K562 (cell line): ENCODE results near the gene DMBT1. TPM values are rescaled to one million over a fixed set of nuclear protein-coding genes. Genes with fewer than 3 reads are reported as not detected.

ENCODE experiments used
- ATAC-seq: fragments of 200-7000 bp; cut with Tn5 transposase; 3 replicates; pipeline ENCODE4 v1.9.1; 2020; ENCODE audit warnings: moderate library complexity
- BruUV-seq: library from RNA; stranded (reverse); fragments of 400-500 nt; replicated peaks from 2 replicates; lab custom pipeline; 2021; lab: Mats Ljungman, UMichigan
- CTCF ChIA-PET: fragments of 300-600 bp; formaldehyde crosslinking; extraction: SDS; loops from one replicate; lab custom pipeline; 2021; ENCODE audit warnings: low intra/inter-chr PET ratio; lab: Yijun Ruan, JAX
- POLR2A ChIA-PET: fragments of 300-600, 350-650 bp; sonication (Branson Sonifier 250); formaldehyde crosslinking; extraction: SDS; loops from one replicate; lab custom pipeline; 2021; ENCODE audit warnings: antibody characterized with exemption, inconsistent platforms; lab: Yijun Ruan, JAX
- DNase-seq, 4 experiments: peaks; one replicate each; pipeline versions ENCODE4 v3.0.0 to v3.0.0-alpha.2; 2011 to 2018; ENCODE audit warnings: low spot score in 3 of 4, mixed read lengths in 3 of 4; ENCODE audit errors: extremely low read depth in 1 of 4
- FAIRE-seq: peaks from 2 replicates; lab custom pipeline; 2011; peaks lifted over from hg19 to GRCh38; lab: Jason Lieb, UNC
- H2AFZ ChIP-seq: 2 replicates; pipeline ENCODE4 v1.6.0; 2011; ENCODE audit warnings: low read depth, low read length, control low read depth, inconsistent platforms
- H3K27ac ChIP-seq: fragments of 200-600 bp; 3 replicates; pipeline ENCODE4 v1.8.0; 2011; ENCODE audit warnings: low read depth, mild to moderate bottlenecking, control low read depth, inconsistent platforms, low read length, moderate library complexity, mixed read lengths; ENCODE audit errors: extremely low read depth
- H3K27me3 ChIP-seq, 2 experiments: fragments of 300-600 bp in 1 of 2; 2 replicates in 1 of 2; 3 replicates in 1 of 2; pipeline versions ENCODE4 v1.6.0 to v1.8.0; 2011; ENCODE audit warnings: inconsistent platforms in 2 of 2, low read length in 2 of 2, mild to moderate bottlenecking in 1 of 2, mixed read lengths in 1 of 2, moderate library complexity in 1 of 2; ENCODE audit not compliant: control insufficient read depth in 2 of 2, insufficient read depth in 2 of 2
- H3K36me3 ChIP-seq: fragments of 300-600 bp; 3 replicates; pipeline ENCODE4 v1.8.0; 2011; ENCODE audit warnings: mild to moderate bottlenecking, low read length, inconsistent platforms; ENCODE audit not compliant: control insufficient read depth, insufficient read depth
- H3K4me1 ChIP-seq, 2 experiments: fragments of 200-600 bp in 1 of 2; replicated peaks in 1 of 2; 2 replicates in 1 of 2; 3 replicates in 1 of 2; pipeline versions ENCODE4 v1.5.1 to v1.8.0; 2011; ENCODE audit warnings: inconsistent platforms in 2 of 2, low read length in 2 of 2, mild to moderate bottlenecking in 1 of 2, mixed read lengths in 1 of 2, moderate library complexity in 1 of 2; ENCODE audit not compliant: control insufficient read depth in 2 of 2, insufficient read depth in 2 of 2
- H3K4me2 ChIP-seq: 2 replicates; pipeline ENCODE4 v1.6.1; 2011; ENCODE audit warnings: low read length, control low read depth, inconsistent platforms, mixed read lengths; ENCODE audit not compliant: insufficient read depth
- H3K4me3 ChIP-seq: fragments of 200-600 bp; sonication (generic), shearing (Covaris generic); 2 replicates; pipeline ENCODE4 v1.5.1; 2016; ENCODE audit warnings: control low read depth, inconsistent platforms
- H3K79me2 ChIP-seq: fragments of 200-600 bp; 3 replicates; pipeline ENCODE4 v1.8.0; 2011; ENCODE audit warnings: low read length, inconsistent platforms; ENCODE audit not compliant: control insufficient read depth, insufficient read depth
- H3K9ac ChIP-seq, 2 experiments: 2 replicates each; pipeline versions ENCODE4 v1.6.0 to v1.6.1; 2011; ENCODE audit warnings: low read depth in 2 of 2, low read length in 2 of 2, control low read depth in 1 of 2, inconsistent platforms in 1 of 2, mild to moderate bottlenecking in 1 of 2, mixed read lengths in 1 of 2; ENCODE audit not compliant: insufficient read depth in 1 of 2
- H3K9me1 ChIP-seq: one replicate; pipeline ENCODE4 v1.6.0; 2011; ENCODE audit warnings: inconsistent platforms, mild to moderate bottlenecking, low read length, moderate library complexity; ENCODE audit not compliant: control insufficient read depth, insufficient read depth
- H3K9me3 ChIP-seq: replicated peaks from 2 replicates; pipeline ENCODE4 v1.5.1; 2011; ENCODE audit warnings: low read depth, low read length, inconsistent platforms; ENCODE audit not compliant: control insufficient read depth, insufficient read depth
- H4K20me1 ChIP-seq: replicated peaks from 2 replicates; pipeline ENCODE4 v1.6.1; 2011; ENCODE audit warnings: low read length, inconsistent platforms, mixed read lengths; ENCODE audit not compliant: control insufficient read depth, insufficient read depth
- ADNP ChIP-seq: fragments of 200-800 bp; sonication (Bioruptor generic); IDR thresholded peaks from 2 replicates; pipeline ENCODE4 v1.6.1; 2016; ENCODE audit warnings: missing genetic modification characterization, missing compliant biosample characterization
- BRF1 ChIP-seq: IDR thresholded peaks from 3 replicates; pipeline ENCODE4 v1.6.1; 2011; ENCODE audit warnings: borderline replicate concordance, mild to moderate bottlenecking; ENCODE audit not compliant: insufficient read length; ENCODE audit errors: extremely low read depth
- CTBP1 ChIP-seq: fragments of 450-650 bp; IDR thresholded peaks from 2 replicates; pipeline ENCODE4 v1.6.1; 2016; ENCODE audit warnings: borderline replicate concordance
- CXXC5 ChIP-seq: fragments of 250-450 bp; sonication (Bioruptor Pico); IDR thresholded peaks from 2 replicates; pipeline ENCODE4 v1.8.0; 2022; ENCODE audit warnings: inconsistent platforms, mild to moderate bottlenecking, moderate library complexity
- DIDO1 ChIP-seq: fragments of 450-650 bp; IDR thresholded peaks from 2 replicates; pipeline ENCODE4 v1.6.1; 2016; ENCODE audit warnings: low read depth, missing biosample characterization, missing genetic modification characterization
- E2F3 ChIP-seq: fragments of 250-450 bp; sonication (Bioruptor Pico); IDR thresholded peaks from 2 replicates; pipeline ENCODE4 v1.4.0; 2020; ENCODE audit warnings: mild to moderate bottlenecking
- EHMT2 ChIP-seq: fragments of 450-650 bp; IDR thresholded peaks from 2 replicates; pipeline ENCODE4 v1.6.1; 2018; ENCODE audit warnings: antibody characterized with exemption
- ETV5 ChIP-seq: sonication (generic); formaldehyde crosslinking; IDR thresholded peaks from 2 replicates; pipeline ENCODE4 v1.4.0; 2020; ENCODE audit warnings: low read depth, mild to moderate bottlenecking, missing genetic modification reagents
- MEF2D ChIP-seq: conservative IDR thresholded peaks from 2 replicates; pipeline ENCODE4 v1.6.1; 2016; ENCODE audit warnings: low read depth, missing genetic modification characterization, missing compliant biosample characterization
- NCOA2 ChIP-seq, 2 experiments: fragments of 450-650 bp; IDR thresholded peaks; 2 replicates each; pipeline ENCODE4 v1.6.1; 2018; ENCODE audit warnings: mild to moderate bottlenecking in 2 of 2, moderate library complexity in 1 of 2; ENCODE audit not compliant: partially characterized antibody in 2 of 2
- NR3C1 ChIP-seq: sonication (generic); formaldehyde crosslinking; IDR thresholded peaks from 2 replicates; pipeline ENCODE4 v1.8.1; 2022; ENCODE audit warnings: missing genetic modification reagents
- SAFB2 ChIP-seq: fragments of 200-400 bp; formaldehyde crosslinking; IDR thresholded peaks from 2 replicates; pipeline ENCODE4 v1.6.1; 2018; ENCODE audit warnings: borderline replicate concordance, low read length, low read depth, moderate library complexity; ENCODE audit not compliant: severe bottlenecking
- SETDB1 ChIP-seq: IDR thresholded peaks from one replicate; pipeline ENCODE4 v1.6.1; 2012; ENCODE audit warnings: low read length, control low read depth, inconsistent platforms
- SIN3B ChIP-seq: fragments of 450-650 bp; IDR thresholded peaks from 2 replicates; pipeline ENCODE4 v1.6.1; 2017; ENCODE audit warnings: low read depth, mild to moderate bottlenecking, moderate library complexity
- ZBTB17 ChIP-seq: fragments of 450-650 bp; formaldehyde crosslinking; IDR thresholded peaks from 2 replicates; pipeline ENCODE4 v1.4.0; 2020; ENCODE audit warnings: mild to moderate bottlenecking
- ZNF431 ChIP-seq: sonication (generic); formaldehyde crosslinking; IDR thresholded peaks from 2 replicates; pipeline ENCODE4 v1.8.0; 2022; ENCODE audit warnings: mild to moderate bottlenecking, missing genetic modification reagents
- ZNF586 ChIP-seq: fragments of 450-650 bp; formaldehyde crosslinking; conservative IDR thresholded peaks from 2 replicates; pipeline ENCODE4 v1.4.0; 2020; ENCODE audit warnings: mild to moderate bottlenecking, moderate library complexity
- WGBS: fragments of 100-300 bp; shearing (Covaris generic); methylation state at CpG from one replicate; pipeline ENCODE4 v1.1.6; 2016; ENCODE audit warnings: low coverage, mixed read lengths; ENCODE audit not compliant: insufficient coverage; ENCODE audit errors: missing lambda C conversion rate; 5-methylcytosine and 5-hydroxymethylcytosine counted together
- in situ Hi-C: fragments of 300-500 bp; cut with MboI; formaldehyde crosslinking; loops from 4 replicates; pipeline ENCODE4 v1.15.0; 2018; ENCODE audit warnings: inconsistent platforms, mixed read lengths
- intact Hi-C: fragments of 100-400 bp; cut with micrococcal nuclease; formaldehyde crosslinking; loops from 2 replicates; pipeline ENCODE4 v1.14.2; 2022
- polyA plus RNA-seq, 8 experiments: library from polyadenylated mRNA; depleted of rRNA in 4 of 8; stranded (reverse) in 5 of 8; unstranded in 3 of 8; fragments of >200 nt; fragmentation: Nextera tagmentation in 2 of 8; fragmentation: Illumina TruSeq in 1 of 8; extraction: Ambion mirVana in 2 of 8; extraction: Trizol in 1 of 8; gene quantifications; 2 replicates each; pipeline versions ENCODE4 v1.2.1 to v1.2.3, GENCODE V29; 2011 to 2014; ENCODE audit warnings: inconsistent platforms in 1 of 8, missing spikeins in 1 of 8
- total RNA-seq, 7 experiments: library from RNA; depleted of rRNA in 6 of 7; stranded (reverse); fragments of >200 nt in 6 of 7; fragmentation: Illumina TruSeq in 2 of 7; extraction: Trizol in 2 of 7; gene quantifications; 2 replicates each; pipeline versions ENCODE4 v1.2.1 to v1.2.3, GENCODE V29; 2011 to 2021; ENCODE audit warnings: low replicate concordance in 1 of 7
- TF ChIP-seq, protein P1 (sequence below): fragments of 250-450 bp; sonication (Bioruptor Pico); IDR thresholded peaks from 2 replicates; pipeline ENCODE4 v1.6.1; 2021; ENCODE audit warnings: mild to moderate bottlenecking

Gene DMBT1
- total and polyA plus RNA-seq, 9 of the 15 experiments (the other 6 are each of a cell fraction or from before 2014, with no cell fraction given): 0.01 to 0.07 TPM; not detected in 7

DNA sequence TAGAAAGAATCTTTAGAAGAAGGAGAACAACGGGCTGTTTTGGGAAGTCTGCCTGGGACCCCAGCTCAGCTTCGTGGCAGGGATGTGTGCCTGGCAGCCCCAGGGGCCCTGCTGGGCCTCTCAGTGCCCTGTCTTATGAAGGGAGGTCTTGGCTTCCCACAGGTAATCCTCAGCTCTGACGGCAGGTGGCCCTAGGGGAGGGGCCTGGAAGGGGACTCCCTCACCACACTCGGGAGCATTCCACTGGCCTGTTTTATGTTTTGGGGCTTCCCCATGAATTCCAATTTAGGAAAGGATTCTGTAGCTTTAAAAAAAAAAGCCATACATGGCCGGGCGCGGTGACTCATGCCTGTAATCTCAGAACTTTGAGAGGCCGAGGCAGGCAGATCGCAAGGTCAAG, 3.0 kb upstream of the DMBT1 start:
- ChIA-PET POLR2A (no interaction called here), CTCF (no interaction called here)
- FAIRE-seq: no peak
- Histone ChIP-seq H4K20me1 (no peaks in the 10 kb centered on the region), H3K4me3 (no peak overlapping the region), H3K4me1 (no peaks in the 10 kb centered on the region), H3K4me2 (no peak overlapping the region), H3K27ac (no peak overlapping the region), H3K9ac (no peak overlapping the region), H3K9me1 (no peaks in the 10 kb centered on the region), H3K27me3 (peaks cover 0 to 4% of the 10 kb centered on the region in 2 experiments; a peak in 1 of 5 replicates), H3K9me3 (no peaks in the 10 kb centered on the region), H3K79me2 (no peaks in the 10 kb centered on the region), H3K36me3 (no peaks in the 10 kb centered on the region), H2AFZ (no peak overlapping the region)
- peak in 2 of 4 experiments; percentile 9 to 14 for DNase-seq
- no TSS peak for BruUV-seq
- intact Hi-C loops (no loop called here), in situ Hi-C loops (no loop called here)
- ATAC-seq: no peak
- 0% methylated on average over 3 of the region's 9 CpGs for WGBS
- TF ChIP-seq ZBTB17 (CRISPR knock-in tag): no peak
- no peak for TF ChIP-seq ZNF431
- no peak for TF ChIP-seq EHMT2
- no peak for TF ChIP-seq DIDO1

DNA sequence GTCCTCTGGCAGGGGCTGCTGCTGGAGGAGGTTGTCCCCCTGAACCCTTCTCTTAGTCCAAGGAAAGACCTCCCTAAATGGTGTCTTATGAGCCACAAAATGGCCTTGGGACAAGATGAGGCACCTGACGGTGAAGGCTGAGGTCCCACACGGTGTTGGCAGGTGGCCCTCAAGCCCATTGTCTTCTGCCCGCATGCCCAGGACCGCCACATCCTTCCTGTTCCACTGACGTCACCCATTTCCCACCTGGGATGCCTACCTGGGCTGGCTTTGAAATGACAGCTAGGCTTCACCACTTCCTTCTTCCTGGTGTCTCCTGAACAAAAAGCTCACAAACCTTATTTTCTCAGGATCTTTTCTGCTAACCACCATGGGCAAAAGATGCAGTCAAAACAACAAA, 2.1 kb upstream of the DMBT1 start:
- FAIRE-seq (no peak), DNase-seq (no peak), ATAC-seq (no peak)
- WGBS: 0% methylated on average over 5 of the region's 5 CpGs
- no peak overlapping the region for H2AFZ ChIP-seq
- H3K4me2 ChIP-seq: no peak overlapping the region
- BruUV-seq: no TSS peak
- intact Hi-C loops: no loop called here
- no peak overlapping the region for H3K27ac ChIP-seq
- CTCF ChIA-PET: no interaction called here
- no peaks in the 10 kb centered on the region for H3K79me2 ChIP-seq
- H3K9me1 ChIP-seq: no peaks in the 10 kb centered on the region
- no peaks in the 10 kb centered on the region for H3K36me3 ChIP-seq
- H4K20me1 ChIP-seq: no peaks in the 10 kb centered on the region
- H3K9me3 ChIP-seq: no peaks in the 10 kb centered on the region
- no peak overlapping the region for H3K4me3 ChIP-seq
- no peaks in the 10 kb centered on the region for H3K4me1 ChIP-seq
- POLR2A ChIA-PET: no interaction called here
- H3K9ac ChIP-seq: no peak overlapping the region
- in situ Hi-C loops: no loop called here
- H3K27me3 ChIP-seq: peaks cover 0 to 4% of the 10 kb centered on the region in 2 experiments; a peak in 1 of 5 replicates
- TF ChIP-seq, protein P1, sequence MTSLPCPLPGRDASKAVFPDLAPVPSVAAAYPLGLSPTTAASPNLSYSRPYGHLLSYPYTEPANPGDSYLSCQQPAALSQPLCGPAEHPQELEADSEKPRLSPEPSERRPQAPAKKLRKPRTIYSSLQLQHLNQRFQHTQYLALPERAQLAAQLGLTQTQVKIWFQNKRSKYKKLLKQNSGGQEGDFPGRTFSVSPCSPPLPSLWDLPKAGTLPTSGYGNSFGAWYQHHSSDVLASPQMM (CRISPR knock-in tag): no peak
- TF ChIP-seq SAFB2 (no peak), CTBP1 (no peak), BRF1 (no peak), ZNF586 (no peak), NCOA2 (IDR thresholded peaks at IDR 0.05; ENCODE audit: partially characterized antibody in 2 of 2) (no peak), SETDB1 (no peak), ADNP (tag) (no peak), E2F3 (no peak), CXXC5 (no peak), SIN3B (no peak), NR3C1 (CRISPR knock-in tag) (no peak), MEF2D (no peak), ETV5 (no peak)
